GM12872 (cell line): ENCODE data around the gene CEP85L.

ENCODE experiments used
- TF ChIP-seq, protein P1 (sequence below): IDR thresholded peaks from 3 replicates; pipeline ENCODE4 v1.5.1; 2011; ENCODE audit warnings: low read depth, mild to moderate bottlenecking, low read length, moderate library complexity; ENCODE audit not compliant: insufficient read depth

CEP85L gene

DNA sequence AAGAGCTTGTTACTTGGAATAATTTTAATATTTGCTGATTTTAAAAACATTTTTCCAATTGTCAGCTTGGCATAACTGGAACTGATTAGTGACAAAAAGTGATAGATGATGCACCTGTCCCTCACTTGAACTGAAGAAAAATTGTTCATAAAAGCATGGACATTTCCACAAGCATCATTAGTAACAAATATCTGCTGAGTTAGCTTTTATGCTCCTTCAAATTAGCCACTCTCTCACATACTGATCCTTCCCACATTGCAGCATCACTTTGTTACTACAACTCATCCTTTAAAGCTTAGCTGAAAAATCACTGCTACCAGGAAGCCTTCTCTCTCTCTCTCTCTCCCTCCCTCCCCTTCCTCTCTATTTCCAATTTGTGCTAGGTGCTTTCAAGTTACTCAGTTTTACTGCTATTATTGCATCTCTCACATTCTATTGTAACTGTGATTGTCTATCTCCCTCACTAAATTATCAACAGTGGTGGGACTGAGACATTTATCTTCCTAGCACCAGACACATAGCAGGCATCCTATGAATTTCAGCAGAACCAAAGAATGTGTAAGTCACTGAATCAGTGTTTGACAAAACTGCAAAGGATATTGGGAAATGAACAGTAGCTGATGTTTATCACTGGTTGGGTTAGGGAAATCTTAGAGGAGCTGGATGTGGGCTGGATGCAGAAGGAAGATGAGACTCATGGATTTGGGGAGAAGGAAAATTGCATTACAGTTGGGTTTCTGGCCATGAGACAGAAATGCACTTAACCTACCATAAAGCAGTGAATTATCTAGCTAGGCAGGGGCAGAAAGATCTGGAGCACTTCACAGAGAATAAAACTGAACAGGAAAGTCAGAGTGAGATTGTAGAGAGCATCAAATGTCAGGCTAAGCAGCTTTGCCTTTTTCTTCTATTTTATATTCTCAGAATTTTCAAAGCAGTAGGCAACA is 231.7 kb downstream of the CEP85L start:
- TF ChIP-seq, protein P1, sequence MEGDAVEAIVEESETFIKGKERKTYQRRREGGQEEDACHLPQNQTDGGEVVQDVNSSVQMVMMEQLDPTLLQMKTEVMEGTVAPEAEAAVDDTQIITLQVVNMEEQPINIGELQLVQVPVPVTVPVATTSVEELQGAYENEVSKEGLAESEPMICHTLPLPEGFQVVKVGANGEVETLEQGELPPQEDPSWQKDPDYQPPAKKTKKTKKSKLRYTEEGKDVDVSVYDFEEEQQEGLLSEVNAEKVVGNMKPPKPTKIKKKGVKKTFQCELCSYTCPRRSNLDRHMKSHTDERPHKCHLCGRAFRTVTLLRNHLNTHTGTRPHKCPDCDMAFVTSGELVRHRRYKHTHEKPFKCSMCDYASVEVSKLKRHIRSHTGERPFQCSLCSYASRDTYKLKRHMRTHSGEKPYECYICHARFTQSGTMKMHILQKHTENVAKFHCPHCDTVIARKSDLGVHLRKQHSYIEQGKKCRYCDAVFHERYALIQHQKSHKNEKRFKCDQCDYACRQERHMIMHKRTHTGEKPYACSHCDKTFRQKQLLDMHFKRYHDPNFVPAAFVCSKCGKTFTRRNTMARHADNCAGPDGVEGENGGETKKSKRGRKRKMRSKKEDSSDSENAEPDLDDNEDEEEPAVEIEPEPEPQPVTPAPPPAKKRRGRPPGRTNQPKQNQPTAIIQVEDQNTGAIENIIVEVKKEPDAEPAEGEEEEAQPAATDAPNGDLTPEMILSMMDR = no peak
